Measurements from ENCODE around the gene ZNRF1.

Gene ZNRF1

DNA sequence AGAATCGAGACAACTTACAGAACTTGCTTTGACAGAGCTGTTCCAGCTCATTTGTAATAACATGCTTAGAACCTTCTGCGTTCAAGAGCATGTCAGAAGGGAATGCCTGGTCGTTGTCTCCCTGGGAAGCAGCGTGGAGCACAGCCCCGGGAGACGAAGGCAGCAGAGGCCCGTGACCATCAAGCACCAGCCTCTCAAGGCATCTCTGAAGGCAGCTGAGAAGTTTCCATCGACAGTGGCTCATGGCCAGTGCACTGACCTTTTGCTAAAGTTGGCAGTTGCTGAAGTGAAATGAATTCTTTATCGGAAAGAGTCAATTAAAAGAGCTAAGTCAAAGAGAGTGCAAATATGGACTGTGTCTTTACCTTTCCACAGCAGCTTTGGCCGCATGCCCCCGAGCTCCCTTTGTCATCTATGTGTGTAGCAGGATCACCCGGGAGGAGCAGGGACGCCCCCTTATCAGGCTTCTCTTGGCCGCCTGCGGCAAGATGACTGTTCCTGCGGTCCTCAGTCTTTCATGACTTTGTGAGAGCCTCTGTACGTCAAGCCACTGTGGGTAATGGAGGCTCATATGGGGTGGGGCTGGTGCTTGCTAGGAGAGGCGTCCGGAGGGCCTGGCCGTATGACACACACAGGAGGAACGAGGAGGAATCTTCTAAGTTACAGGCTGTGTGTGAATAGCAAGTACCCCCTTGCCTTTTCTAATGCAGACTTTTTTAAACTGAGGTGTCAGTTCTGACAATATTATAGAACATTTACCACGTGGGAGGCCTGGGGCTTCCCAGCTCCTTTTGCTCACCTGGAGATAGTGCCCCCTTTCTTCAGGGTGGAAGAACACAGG, 63.5 kb downstream of the ZNRF1 start:
- TF ChIP-seq EZH2 (IDR thresholded peaks at IDR 0.05) = no peak
- no peak for TF ChIP-seq FOXP2 (optimal IDR thresholded peaks at IDR 0.05; ENCODE audit: control extremely low read depth, extremely low read length, insufficient read depth)
- TF ChIP-seq POLR2AphosphoS5 (IDR thresholded peaks at IDR 0.05; ENCODE audit: borderline replicate concordance, low read depth, low read length) = no peak
- H3K9me3 ChIP-seq (ENCODE audit: low read depth, low read length) = no peaks in the 10 kb centered on the region
- H3K9ac ChIP-seq (ENCODE audit: insufficient read length) = no peak overlapping the region
- H3K27ac ChIP-seq = no peak overlapping the region
- no peak overlapping the region for H3K4me3 ChIP-seq
- H3K36me3 ChIP-seq (ENCODE audit: insufficient read depth, low read length) = no peaks in the 10 kb centered on the region
- DNase-seq (ENCODE audit: low read depth, low spot score) = no peak

GRCh38 chr16:75062976-75063346, 64.1 kb downstream of the ZNRF1 start:
- Histone ChIP-seq H3K9me3 (ENCODE audit: low read depth, low read length) (no peaks in the 10 kb centered on the region), H3K36me3 (ENCODE audit: insufficient read depth, low read length) (no peaks in the 10 kb centered on the region), H3K27ac (no peak overlapping the region), H3K9ac (ENCODE audit: insufficient read length) (no peak overlapping the region), H3K4me3 (no peak overlapping the region)
- TF ChIP-seq POLR2AphosphoS5 (IDR thresholded peaks at IDR 0.05; ENCODE audit: borderline replicate concordance, low read depth, low read length) (no peak), FOXP2 (optimal IDR thresholded peaks at IDR 0.05; ENCODE audit: control extremely low read depth, extremely low read length, insufficient read depth) (no peak), EZH2 (IDR thresholded peaks at IDR 0.05) (no peak)
- no peak for DNase-seq (ENCODE audit: low read depth, low spot score)

DNA sequence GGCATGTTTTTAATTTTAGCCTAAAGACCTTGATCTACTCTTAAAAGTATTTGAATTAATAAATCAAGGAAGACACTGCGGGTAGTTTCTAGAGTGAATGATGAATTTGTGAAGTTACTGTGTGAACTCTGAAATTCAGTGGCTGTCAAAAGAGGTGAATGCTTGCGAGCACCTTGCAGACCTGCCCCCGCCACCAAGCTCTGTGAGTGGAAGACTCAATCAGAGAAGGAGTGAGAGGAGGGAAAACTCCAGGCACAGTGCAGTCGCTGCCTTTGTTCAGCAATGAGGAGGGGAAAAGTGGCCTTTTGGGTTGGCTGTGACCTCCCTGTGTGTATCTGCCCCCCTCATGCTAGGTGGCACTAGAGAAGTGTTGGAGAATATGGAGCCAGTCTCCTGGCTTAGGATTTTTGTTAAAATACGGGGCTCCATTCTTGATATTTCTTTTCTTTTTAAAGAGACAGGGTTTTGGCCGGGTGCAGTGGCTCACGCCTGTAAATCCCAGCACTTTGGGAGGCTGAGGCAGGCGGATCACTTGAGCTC, 64.8 kb downstream of the ZNRF1 start:
- Histone ChIP-seq H3K27ac (no peak overlapping the region), H3K9me3 (ENCODE audit: low read depth, low read length) (no peaks in the 10 kb centered on the region), H3K4me3 (no peak overlapping the region), H3K36me3 (ENCODE audit: insufficient read depth, low read length) (no peaks in the 10 kb centered on the region), H3K9ac (ENCODE audit: insufficient read length) (no peak overlapping the region)
- DNase-seq (ENCODE audit: low read depth, low spot score) = no peak
- TF ChIP-seq FOXP2 (optimal IDR thresholded peaks at IDR 0.05; ENCODE audit: control extremely low read depth, extremely low read length, insufficient read depth) (no peak), EZH2 (IDR thresholded peaks at IDR 0.05) (no peak), POLR2AphosphoS5 (IDR thresholded peaks at IDR 0.05; ENCODE audit: borderline replicate concordance, low read depth, low read length) (no peak)

DNA sequence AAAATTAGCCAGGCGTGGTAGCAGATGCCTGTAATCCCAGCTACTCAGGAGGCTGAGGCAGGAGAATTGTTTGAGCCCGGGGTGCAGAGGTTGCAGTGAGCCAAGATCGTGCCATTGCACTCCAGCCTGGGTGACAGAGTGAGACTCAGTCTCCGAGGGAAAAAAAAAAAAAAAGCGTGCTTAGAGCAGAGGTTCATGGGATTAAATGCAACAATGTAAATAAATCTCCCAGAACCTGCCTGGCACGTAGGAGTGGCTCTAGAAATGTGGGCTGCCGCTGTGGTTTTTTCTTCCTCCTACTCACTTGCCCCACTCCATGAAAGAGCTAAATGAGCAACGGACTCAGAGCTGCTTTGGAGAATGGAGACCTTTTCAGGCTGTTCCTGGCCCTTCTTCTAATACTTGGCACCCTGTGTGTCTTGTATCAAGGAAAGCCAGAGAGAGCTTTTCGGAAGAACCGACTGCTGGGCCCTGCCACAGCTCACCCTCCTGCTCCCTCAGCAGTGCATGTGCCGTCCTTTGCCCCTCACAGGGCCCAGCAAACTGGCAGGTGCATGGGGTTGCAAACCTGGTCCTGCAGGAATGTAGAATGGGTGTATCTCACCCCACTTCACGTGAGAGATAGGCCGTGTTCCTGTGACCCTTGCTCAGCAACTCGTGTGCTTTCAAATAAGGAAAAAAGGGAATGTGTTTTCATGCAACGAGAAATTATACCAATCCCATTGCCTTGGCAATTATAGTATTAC, 65.8 kb downstream of the ZNRF1 start:
- Histone ChIP-seq H3K27ac (no peak overlapping the region), H3K9me3 (ENCODE audit: low read depth, low read length) (no peaks in the 10 kb centered on the region), H3K36me3 (ENCODE audit: insufficient read depth, low read length) (no peaks in the 10 kb centered on the region), H3K4me3 (no peak overlapping the region), H3K9ac (ENCODE audit: insufficient read length) (no peak overlapping the region)
- DNase-seq (ENCODE audit: low read depth, low spot score) = no peak
- TF ChIP-seq EZH2 (IDR thresholded peaks at IDR 0.05) = no peak

DNA sequence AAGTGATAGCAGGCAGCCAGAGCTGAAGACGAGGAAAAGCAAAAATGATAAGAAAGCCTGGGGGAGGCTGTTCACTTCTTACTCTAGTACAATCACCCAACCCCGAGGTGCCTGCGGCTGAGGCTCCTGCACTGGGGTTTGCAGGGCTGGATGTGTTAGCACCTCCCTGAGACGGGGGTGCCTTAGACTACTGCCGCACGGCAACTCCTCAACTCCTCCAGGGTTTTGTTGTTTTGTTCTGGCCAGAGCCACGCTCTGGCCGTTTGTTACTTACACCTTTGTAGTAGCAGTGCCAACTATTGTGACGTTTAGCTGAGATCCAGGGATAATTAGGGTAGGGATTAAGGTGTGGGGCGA, 66.3 kb downstream of the ZNRF1 start:
- DNase-seq (ENCODE audit: low read depth, low spot score) = no peak
- H3K36me3 ChIP-seq (ENCODE audit: insufficient read depth, low read length) = no peaks in the 10 kb centered on the region
- no peak overlapping the region for H3K4me3 ChIP-seq
- TF ChIP-seq EZH2 (IDR thresholded peaks at IDR 0.05) (no peak), FOXP2 (optimal IDR thresholded peaks at IDR 0.05; ENCODE audit: control extremely low read depth, extremely low read length, insufficient read depth) (no peak), POLR2AphosphoS5 (IDR thresholded peaks at IDR 0.05; ENCODE audit: borderline replicate concordance, low read depth, low read length) (no peak)
- H3K9ac ChIP-seq (ENCODE audit: insufficient read length) = no peak overlapping the region
- H3K27ac ChIP-seq = no peak overlapping the region
- H3K9me3 ChIP-seq (ENCODE audit: low read depth, low read length) = no peaks in the 10 kb centered on the region

DNA sequence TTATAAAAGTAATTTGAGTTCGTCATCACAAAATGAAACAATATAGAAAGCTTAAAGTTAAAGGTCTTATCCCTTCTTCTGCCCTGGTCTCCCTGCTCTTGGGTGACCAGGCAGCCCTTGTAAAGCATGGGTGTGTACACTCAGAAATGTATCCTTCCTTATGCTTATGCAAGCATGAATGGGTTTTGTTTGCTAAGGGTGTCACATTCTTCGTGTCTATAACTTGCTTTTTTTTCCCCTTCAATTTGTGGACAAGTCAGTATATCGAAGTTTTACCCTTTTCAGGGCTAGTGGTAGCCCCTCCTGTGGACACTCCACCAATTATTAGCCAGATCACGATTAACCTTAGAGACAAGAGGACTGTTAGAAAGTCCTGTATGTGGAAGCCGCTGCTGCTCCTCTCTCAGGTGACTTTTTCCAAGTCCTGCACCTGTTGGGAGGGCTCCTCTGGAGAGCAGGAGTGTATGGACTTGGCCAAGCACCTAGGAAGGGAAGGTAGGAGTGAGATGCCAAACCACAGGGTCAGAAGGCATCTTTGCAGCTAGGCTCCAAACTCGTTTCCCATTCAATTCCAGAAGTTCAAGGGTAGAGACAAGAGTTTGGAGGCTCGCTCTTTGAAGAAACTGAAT, 66.8 kb downstream of the ZNRF1 start:
- H3K9ac ChIP-seq (ENCODE audit: insufficient read length) = no peak overlapping the region
- no peaks in the 10 kb centered on the region for H3K36me3 ChIP-seq (ENCODE audit: insufficient read depth, low read length)
- no peak for DNase-seq (ENCODE audit: low read depth, low spot score)
- no peak overlapping the region for H3K27ac ChIP-seq
- TF ChIP-seq POLR2AphosphoS5 (IDR thresholded peaks at IDR 0.05; ENCODE audit: borderline replicate concordance, low read depth, low read length) (no peak), FOXP2 (optimal IDR thresholded peaks at IDR 0.05; ENCODE audit: control extremely low read depth, extremely low read length, insufficient read depth) (no peak), EZH2 (IDR thresholded peaks at IDR 0.05) (no peak)
- no peak overlapping the region for H3K4me3 ChIP-seq
- no peaks in the 10 kb centered on the region for H3K9me3 ChIP-seq (ENCODE audit: low read depth, low read length)

GRCh38 chr16:75066861-75067447, 68.1 kb downstream of the ZNRF1 start:
- TF ChIP-seq EZH2 (IDR thresholded peaks at IDR 0.05) (no peak), POLR2AphosphoS5 (IDR thresholded peaks at IDR 0.05; ENCODE audit: borderline replicate concordance, low read depth, low read length) (no peak)
- Histone ChIP-seq H3K9ac (ENCODE audit: insufficient read length) (no peak overlapping the region), H3K27ac (no peak overlapping the region)

More at GRCh38 chr16:75066861-75067447, 68.1 kb downstream of the ZNRF1 start:
- DNase-seq (ENCODE audit: low read depth, low spot score) = no peak
- no peak overlapping the region for H3K4me3 ChIP-seq
- H3K9me3 ChIP-seq (ENCODE audit: low read depth, low read length) = no peaks in the 10 kb centered on the region
- H3K36me3 ChIP-seq (ENCODE audit: insufficient read depth, low read length) = no peaks in the 10 kb centered on the region
